Fibroblast of upper back skin (primary cell): ENCODE data around the gene CFLAR.
"Not testable (repeated sequence)": the region's sequence is repeated elsewhere in the genome, so short reads cannot be mapped to it uniquely, and the experiment has no call there.

ENCODE experiments used
- DNase-seq: peaks from one replicate; pipeline ENCODE4 v3.0.0-alpha.2; 2013

Gene CFLAR

DNA sequence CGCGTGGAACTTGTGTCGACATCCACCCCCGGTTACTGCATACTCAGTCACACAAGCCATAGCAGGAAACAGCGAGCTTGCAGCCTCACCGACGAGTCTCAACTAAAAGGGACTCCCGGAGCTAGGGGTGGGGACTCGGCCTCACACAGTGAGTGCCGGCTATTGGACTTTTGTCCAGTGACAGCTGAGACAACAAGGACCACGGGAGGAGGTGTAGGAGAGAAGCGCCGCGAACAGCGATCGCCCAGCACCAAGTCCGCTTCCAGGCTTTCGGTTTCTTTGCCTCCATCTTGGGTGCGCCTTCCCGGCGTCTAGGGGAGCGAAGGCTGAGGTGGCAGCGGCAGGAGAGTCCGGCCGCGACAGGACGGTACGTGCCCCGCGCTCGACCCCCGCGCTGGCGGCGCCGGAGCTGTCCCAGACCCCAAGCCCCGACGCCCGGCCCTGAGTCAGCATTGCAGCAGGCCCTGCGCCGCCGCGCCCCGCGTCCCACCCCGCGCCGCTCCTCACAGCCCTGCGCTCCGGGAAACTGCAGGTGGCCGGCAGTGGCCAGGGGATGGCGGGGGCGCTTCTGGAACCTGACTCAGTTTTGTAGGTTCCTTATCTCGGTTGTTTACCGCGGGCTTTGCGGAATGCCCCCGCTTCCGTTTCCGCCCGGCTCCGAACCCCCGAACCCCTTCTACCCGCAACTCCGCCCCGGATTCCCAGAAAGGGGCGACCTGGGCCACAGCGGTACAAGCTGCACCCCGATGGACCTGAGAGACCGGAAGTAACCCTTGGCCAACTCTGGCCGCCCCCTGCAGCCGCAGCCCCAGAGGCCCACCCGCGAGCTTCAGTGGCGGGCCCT lies at the start of gene CFLAR:
Gene CFLAR (plus strand): TSS at position 50 of the 844 bp plus-strand sequence. CDS start 13,702 bp downstream, outside the sequence.
- DNase-seq: peak; percentile 55

GRCh38 chr2:201070948-201071478 lies 45.0 kb upstream of the CFLAR start:
- peak; percentile 1 for DNase-seq

DNA sequence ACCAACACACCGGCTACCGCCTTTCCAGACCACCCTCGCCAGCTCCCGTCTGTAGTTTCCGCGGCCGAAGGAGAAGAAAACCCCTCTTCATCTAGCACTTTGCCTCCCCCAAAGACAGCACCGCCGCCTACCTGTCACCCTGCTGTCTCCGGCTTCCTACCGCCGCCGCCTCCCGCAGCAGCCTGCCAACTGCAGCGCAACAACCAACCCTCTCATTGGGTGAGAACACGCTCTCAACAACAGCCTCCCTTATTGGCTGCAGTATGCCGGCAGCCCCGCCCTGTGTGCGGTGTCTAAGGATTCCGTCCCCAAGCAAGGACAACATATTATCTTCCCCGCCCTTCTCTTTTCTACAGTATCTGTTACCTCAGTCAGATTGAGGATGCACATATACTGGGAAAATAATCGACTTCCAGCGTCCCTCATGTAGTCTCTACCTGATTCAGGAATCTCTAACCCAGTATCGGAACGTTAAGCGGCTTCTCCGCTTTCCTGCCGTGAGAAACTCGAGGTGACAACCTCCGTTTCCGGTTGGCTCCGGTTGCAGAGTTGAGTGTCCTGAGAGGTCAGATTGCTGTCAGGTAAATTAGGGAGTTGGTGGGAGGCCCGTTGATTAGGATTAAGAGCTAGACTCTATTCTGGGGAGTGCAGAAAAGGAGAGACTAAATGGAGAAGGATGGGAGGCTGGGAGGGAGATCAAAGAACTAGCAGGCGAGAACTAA lies 44.3 kb upstream of the CFLAR start, which contains the start of the genes HYCC2 and NDUFB3:
Gene HYCC2 (minus strand): TSS at position 193 of the 722 bp plus-strand sequence. CDS start 47,662 bp downstream, outside the sequence.
Gene NDUFB3 (plus strand): TSS at position 523 of the 722 bp plus-strand sequence. CDS start 6,882 bp downstream, outside the sequence.
- DNase-seq: peak; percentile 92

- no peak for DNase-seq
These were observed 43.8 kb upstream of the CFLAR start for GRCh38 chr2:201072201-201072530.

- DNase-seq: no peak
These were observed 42.9 kb upstream of the CFLAR start for GRCh38 chr2:201073071-201073470.

GRCh38 chr2:201074996-201075395 lies 41.0 kb upstream of the CFLAR start:
- no peak for DNase-seq

GRCh38 chr2:201084863-201085262 lies 31.1 kb upstream of the CFLAR start:
- no peak for DNase-seq

DNA sequence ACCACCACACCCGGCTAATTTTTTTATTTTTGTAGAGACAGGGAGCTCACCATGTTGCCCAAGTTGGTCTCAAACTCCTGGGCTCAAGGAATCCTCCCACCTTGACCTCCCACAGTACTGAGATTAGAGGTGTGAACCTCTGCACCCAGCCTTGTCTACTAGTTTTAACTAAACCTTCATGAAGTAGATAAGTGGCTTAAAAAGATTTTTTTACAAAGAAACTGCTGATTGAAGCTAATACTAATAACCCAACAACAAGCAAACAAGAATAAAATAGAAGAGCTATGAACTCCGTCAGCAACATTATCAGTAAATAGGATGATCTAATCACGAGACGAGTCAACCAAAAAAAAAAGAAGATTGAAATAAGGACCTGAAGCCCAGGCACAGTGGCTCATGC lies 25.4 kb upstream of the CFLAR start:
- no peak for DNase-seq

DNA sequence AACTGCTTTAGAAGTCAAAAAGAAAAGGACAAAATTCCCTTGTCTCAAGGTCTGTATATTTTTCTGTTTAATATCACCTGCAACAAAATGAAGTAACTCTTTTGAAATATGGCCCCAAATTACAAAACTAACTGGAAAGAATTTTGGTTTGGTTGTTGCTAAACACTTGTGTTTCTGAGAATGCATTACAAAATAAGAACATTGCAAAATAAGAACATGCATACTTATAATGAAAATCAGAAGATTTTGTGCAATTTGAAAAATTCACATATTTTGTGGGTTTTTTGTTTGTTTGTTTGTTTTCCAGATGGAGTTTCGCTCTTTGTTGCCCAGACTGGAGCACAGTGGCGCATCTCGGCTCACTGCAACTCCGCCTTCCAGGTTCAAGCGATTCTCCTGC lies 22.4 kb upstream of the CFLAR start:
- no peak for DNase-seq

GRCh38 chr2:201100497-201100896 lies 15.5 kb upstream of the CFLAR start:
- no peak for DNase-seq

- DNase-seq: no peak
These were observed 10.2 kb upstream of the CFLAR start for GRCh38 chr2:201105759-201106158.

DNA sequence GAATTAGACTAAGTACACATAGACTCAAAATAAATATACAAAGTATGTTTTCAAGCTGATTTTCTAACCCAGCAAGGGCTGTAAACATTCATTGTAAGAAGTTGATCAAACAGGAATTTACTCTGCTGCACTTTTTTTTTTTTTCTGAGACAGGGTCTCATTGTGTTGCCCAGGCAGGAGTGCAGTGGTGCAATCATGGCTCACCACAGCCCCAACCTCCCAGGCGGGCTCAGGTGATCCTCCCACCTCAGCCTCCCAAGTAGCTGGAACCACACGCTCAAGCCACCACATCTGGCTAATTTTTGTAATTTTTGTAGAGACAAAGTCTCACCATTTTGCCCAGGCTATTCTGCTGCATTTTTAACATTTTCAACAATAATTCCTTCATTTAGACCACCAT lies 8.3 kb upstream of the CFLAR start:
- DNase-seq: no peak

DNA sequence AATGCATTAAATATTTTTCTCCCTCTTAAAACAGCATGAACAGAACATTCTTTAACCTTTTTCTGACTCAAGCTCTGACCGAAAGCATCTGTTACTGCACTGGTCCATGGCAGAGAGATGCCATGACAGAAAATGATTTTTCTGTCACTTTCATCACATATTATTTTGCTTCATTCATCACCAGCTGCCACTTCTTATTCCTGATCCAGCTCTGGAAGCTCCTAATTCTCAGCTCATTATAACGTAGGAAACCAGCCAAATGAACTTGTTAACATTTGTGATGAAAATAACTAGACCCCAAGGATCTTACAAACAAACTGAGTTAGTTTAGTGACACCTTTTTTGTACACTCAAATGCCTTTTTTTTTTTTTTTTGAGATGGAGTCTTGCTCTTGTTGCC lies 7.6 kb upstream of the CFLAR start:
- DNase-seq: no peak

DNA sequence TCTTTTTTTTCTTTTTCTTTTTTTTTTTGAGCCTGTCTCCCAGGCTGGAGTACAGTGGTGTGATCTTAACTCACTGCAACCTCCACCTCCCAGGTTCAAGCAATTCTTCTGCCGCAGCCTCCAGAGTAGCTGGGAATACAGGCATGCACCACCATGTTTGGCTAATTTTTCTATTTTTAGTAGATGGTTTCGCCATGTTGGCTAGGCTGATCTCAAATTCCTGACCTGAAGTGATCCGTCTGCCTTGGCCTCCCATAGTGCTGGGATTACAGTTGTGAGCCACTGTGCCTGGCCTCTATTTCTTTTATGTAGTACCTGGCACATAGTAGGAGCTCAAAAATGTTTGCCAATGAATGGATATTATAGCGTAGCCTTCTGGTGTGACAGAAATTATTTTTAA lies 6.8 kb upstream of the CFLAR start:
- no peak for DNase-seq

GRCh38 chr2:201110615-201111014 lies 5.3 kb upstream of the CFLAR start:
- no peak for DNase-seq

DNA sequence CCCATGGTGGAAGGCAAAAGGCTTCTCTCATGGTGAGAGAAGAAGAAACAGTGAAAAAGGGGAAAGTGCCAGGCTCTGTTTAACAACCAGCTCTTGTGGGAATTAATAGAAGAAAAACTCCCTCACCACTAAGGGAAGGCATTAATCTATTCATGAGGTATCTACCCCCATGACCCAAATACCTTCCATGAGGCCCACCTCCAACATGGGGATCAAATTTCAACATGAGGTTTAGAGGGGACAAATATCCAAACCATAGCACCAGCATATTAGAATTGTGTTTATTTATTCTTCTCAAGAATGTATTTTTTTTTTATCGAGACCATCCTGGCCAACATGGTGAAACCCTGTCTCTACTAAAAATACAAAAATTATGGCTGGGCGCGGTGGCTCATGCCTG lies 4.9 kb upstream of the CFLAR start:
- DNase-seq: no peak

DNA sequence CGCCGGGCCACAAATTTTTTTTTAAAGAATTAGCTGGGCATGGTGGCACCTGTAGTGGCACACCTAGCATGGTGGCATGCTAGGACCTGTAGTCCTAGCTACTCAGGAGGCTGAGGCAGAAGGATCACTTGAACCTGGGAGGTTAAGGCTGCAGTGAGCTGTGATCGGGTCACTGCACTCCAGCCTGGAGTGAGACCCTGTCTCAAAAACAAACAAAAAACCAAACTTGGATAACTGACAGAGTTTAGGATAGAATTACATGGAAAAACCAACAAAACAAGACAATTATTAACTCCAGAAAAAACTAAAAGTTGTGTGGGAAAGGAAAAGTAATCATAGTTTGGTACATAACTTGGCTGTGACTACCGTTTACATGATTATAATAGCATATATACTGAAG lies 1.6 kb upstream of the CFLAR start:
- DNase-seq: no peak

- no peak for DNase-seq
These were observed 1.1 kb upstream of the CFLAR start for GRCh38 chr2:201114846-201115245.

- peak; percentile 84 for DNase-seq
These were observed 1.2 kb downstream of the CFLAR start for GRCh38 chr2:201116959-201117734.

DNA sequence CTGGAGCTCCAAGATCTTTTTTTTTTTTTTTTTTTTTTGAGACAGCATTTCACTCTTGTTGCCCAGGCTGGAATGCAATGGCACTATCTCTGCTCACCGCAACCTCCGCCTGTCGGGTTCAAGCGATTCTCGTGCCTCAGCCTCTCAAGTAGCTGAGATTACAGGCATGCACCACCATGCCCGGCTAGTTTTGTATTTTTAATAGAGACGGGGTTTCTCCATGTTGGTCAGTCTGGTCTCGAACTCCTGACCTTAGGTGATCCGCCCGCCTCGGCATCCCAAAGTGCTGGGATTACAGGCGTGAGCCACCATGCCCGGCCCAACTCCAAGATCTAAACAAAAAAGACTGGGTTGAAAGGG lies 1.8 kb downstream of the CFLAR start:
- not testable (repeated sequence) for DNase-seq

DNA sequence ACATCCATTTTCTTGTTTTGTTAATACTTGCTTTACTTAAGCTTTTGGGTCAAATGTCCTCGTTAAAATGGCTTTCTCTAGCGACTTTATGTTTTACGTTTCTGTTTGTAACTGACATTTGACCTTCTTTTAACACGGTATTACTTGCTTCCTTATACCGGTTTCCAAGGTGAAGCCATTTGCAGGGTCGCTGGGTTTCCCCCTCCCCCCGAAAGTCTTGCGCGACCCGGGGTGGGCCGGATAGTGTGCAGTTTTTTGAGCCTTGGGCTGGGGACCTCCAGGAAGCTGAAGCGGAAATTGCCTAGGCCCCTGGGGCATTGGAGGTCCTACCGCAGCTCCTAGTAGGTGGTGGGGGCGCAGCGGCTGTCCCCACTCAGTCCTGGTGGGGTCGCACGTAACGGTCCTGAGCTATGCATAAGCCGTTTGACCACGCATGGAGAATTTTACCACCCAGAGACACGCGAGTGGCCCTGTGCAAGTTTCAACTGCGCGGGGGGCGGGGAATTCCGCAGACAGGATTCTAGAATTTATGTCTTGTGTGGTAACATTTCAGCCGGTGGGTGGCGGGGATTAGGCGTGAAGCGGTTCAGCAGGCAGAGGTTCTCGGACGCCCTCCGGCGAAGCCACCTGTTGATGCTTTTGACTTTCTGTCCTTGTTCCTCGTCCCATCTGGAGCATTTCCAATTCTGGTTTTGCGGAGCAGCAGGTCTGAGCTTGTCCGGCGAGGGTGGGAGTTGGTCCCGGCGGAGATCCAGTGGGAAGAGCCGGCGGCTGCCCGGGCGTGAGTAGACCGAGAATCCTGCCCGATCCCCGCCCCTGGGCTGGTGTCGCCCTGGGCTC lies 2.4 kb downstream of the CFLAR start:
- peak; percentile 82 for DNase-seq
